ENCODE measurements around the gene BEAN1. TPM values are rescaled to one million over a fixed set of nuclear protein-coding genes. Genes with fewer than 3 reads are reported as not detected.
A peak's percentile ranks its signal among the peaks of the same experiment; 100 is the strongest.

The BEAN1 gene
- total and polyA plus RNA-seq, 10 donors = 0.21 to 0.68 (median 0.42) TPM; not detected in 3

- intact Hi-C loops (cut with DNase I; ENCODE audit: low total_unique reads) = loop anchor here (10.0 kb wide), 1 partner anchor 118 kb away; no protein-coding TSS in a partner anchor
- DNase-seq = peak; percentile 65
- Histone ChIP-seq H3K4me3 (no peak overlapping the region), H3K27me3 (replicated peaks in 1 of 7) (no peaks in the 10 kb centered on the region), H3K4me1 (peaks cover 10 to 37% (median 24%) of the 10 kb centered on the region in 6 donors), H3K36me3 (no peaks in the 10 kb centered on the region), H3K27ac (no peak overlapping the region), H3K9me3 (no peaks in the 10 kb centered on the region)
- 65 to 82% (median 76%) methylated on average over 2 of the region's 2 CpGs for WGBS, 5 donors
- no peak for TF ChIP-seq POLR2A (IDR thresholded peaks at IDR 0.05)
These were observed 50.0 kb downstream of the BEAN1 start for GRCh38 chr16:66477028-66477515.

GRCh38 chr16:66478733-66479511, 51.8 kb downstream of the BEAN1 start:
- TF ChIP-seq CTCF (IDR thresholded peaks at IDR 0.05 in 8 of 11, conservative IDR thresholded peaks at IDR 0.05 in 3 of 11) (peak; percentile 79 to 91 (median 85)), POLR2A (IDR thresholded peaks at IDR 0.05) (no peak), POLR2AphosphoS5 (IDR thresholded peaks at IDR 0.05) (peak; percentile 38 to 66 (median 64))
- intact Hi-C loops (cut with DNase I; ENCODE audit: low total_unique reads) = loop anchor here (10.0 kb wide), 1 partner anchor 116 kb away; no protein-coding TSS in a partner anchor
- Histone ChIP-seq H3K27ac (peak overlapping the region in 2 of 8 donors; percentile 27 to 40), H3K4me1 (peaks cover 16 to 47% (median 31%) of the 10 kb centered on the region in 6 donors), H3K36me3 (no peaks in the 10 kb centered on the region), H3K27me3 (replicated peaks in 1 of 7) (no peaks in the 10 kb centered on the region), H3K9me3 (no peaks in the 10 kb centered on the region), H3K4me3 (no peak overlapping the region)
- 18 to 29% (median 24%) methylated on average over 10 of the region's 10 CpGs for WGBS, 5 donors
- peak; percentile 95 for DNase-seq

GRCh38 chr16:66479661-66480264, 52.7 kb downstream of the BEAN1 start:
- H3K36me3 ChIP-seq = no peaks in the 10 kb centered on the region
- intact Hi-C loops (cut with DNase I; ENCODE audit: low total_unique reads) = loop anchor here (10.0 kb wide), 1 partner anchor 115 kb away; no protein-coding TSS in a partner anchor
- TF ChIP-seq POLR2AphosphoS5 (IDR thresholded peaks at IDR 0.05) (no peak), CTCF (IDR thresholded peaks at IDR 0.05 in 8 of 11, conservative IDR thresholded peaks at IDR 0.05 in 3 of 11) (no peak), POLR2A (IDR thresholded peaks at IDR 0.05) (no peak)
- DNase-seq = peak; percentile 65
- H3K9me3 ChIP-seq = no peaks in the 10 kb centered on the region
- no peak overlapping the region for H3K27ac ChIP-seq
- no peaks in the 10 kb centered on the region for H3K27me3 ChIP-seq (replicated peaks in 1 of 7)
- H3K4me1 ChIP-seq = peaks cover 14 to 48% (median 32%) of the 10 kb centered on the region in 6 donors
- H3K4me3 ChIP-seq = no peak overlapping the region
- 84 to 100% (median 87%) methylated on average over 3 to 5 of the region's 5 CpGs for WGBS, 5 donors

- Histone ChIP-seq H3K9me3 (no peaks in the 10 kb centered on the region), H3K27me3 (replicated peaks in 1 of 7) (no peaks in the 10 kb centered on the region), H3K4me1 (peaks cover 11 to 49% (median 30%) of the 10 kb centered on the region in 6 donors), H3K36me3 (no peaks in the 10 kb centered on the region), H3K27ac (no peak overlapping the region), H3K4me3 (no peak overlapping the region)
- peak; percentile 78 for DNase-seq
- intact Hi-C loops (cut with DNase I; ENCODE audit: low total_unique reads) = no loop called here
- TF ChIP-seq POLR2A (IDR thresholded peaks at IDR 0.05) (no peak), POLR2AphosphoS5 (IDR thresholded peaks at IDR 0.05) (no peak), CTCF (IDR thresholded peaks at IDR 0.05 in 8 of 11, conservative IDR thresholded peaks at IDR 0.05 in 3 of 11) (no peak)
- 87 to 98% (median 92%) methylated on average over 19 to 25 of the region's 25 CpGs for WGBS, 5 donors
These were observed 53.4 kb downstream of the BEAN1 start for GRCh38 chr16:66480265-66481080.

All from spleen (tissue), 11 donors.